ENCODE data around the gene BCL2A1. TPM values are rescaled to one million over a fixed set of nuclear protein-coding genes. Genes with fewer than 3 reads are reported as not detected.
"Not testable (repeated sequence)": the region's sequence is repeated elsewhere in the genome, so short reads cannot be mapped to it uniquely, and the experiment has no call there.

BCL2A1 gene
- 91.1 TPM for total RNA-seq
- long read RNA-seq, transcript BCL2A1-201 (2 exons, 1,033 nt): major isoform, 19 of 21 reads
- long read RNA-seq, partial matches to known transcripts: 0 of 21 reads
- long read RNA-seq, other reads (novel, unspliced or antisense): 1 of 21 reads

DNA sequence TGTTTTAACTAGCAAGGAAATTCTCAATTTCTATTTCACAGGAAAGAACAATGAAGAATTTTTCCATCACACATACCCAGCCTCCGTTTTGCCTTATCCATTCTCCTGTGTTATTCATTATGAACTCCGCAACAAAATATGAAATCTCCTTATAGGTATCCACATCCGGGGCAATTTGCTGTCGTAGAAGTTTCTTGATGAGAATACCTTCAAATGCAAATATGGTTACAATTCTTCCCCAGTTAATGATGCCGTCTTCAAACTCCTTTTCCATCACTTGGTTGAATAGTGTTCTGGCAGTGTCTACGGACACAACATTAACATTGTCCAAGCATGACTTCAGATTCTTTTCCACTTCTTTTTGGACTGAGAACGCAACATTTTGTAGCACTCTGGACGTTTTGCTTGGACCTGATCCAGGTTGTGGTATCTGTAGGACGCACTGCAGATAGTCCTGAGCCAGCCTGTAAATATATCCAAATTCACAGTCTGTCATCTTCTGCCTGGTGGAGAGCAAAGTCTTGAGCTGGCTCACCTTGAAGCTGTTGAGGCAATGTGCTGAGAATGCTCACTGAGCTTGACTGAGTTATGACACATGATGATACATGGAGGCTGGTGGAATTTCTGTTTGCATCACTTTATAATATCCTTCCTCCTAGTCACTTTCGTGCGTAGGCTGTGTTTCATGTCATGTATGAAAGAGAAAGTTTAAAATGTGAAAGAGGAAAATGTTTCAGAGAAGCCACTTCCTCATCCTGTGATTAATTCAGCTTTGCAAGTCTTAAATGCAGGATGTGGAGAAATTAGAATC lies at the start of gene BCL2A1:
Gene BCL2A1, minus strand, starts transcription at position 573 of the 811 bp plus-strand sequence. Its CDS starts 77 bp downstream, at position 496.
- peak within 1 kb of the TSS; percentile 41 for H3K4me3 ChIP-seq
- H3K36me3 ChIP-seq: no peaks in the 10 kb centered on the region
- H3K4me1 ChIP-seq: no peaks in the 10 kb centered on the region
- intact Hi-C loops (cut with DNase I): no loop called here
- H3K27me3 ChIP-seq: no peaks in the 10 kb centered on the region
- ATAC-seq: peak; percentile 82
- TF ChIP-seq, protein P1, sequence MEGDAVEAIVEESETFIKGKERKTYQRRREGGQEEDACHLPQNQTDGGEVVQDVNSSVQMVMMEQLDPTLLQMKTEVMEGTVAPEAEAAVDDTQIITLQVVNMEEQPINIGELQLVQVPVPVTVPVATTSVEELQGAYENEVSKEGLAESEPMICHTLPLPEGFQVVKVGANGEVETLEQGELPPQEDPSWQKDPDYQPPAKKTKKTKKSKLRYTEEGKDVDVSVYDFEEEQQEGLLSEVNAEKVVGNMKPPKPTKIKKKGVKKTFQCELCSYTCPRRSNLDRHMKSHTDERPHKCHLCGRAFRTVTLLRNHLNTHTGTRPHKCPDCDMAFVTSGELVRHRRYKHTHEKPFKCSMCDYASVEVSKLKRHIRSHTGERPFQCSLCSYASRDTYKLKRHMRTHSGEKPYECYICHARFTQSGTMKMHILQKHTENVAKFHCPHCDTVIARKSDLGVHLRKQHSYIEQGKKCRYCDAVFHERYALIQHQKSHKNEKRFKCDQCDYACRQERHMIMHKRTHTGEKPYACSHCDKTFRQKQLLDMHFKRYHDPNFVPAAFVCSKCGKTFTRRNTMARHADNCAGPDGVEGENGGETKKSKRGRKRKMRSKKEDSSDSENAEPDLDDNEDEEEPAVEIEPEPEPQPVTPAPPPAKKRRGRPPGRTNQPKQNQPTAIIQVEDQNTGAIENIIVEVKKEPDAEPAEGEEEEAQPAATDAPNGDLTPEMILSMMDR (IDR thresholded peaks at IDR 0.05): no peak
- DNase-seq: no peak
- H3K27ac ChIP-seq: peak within 1 kb of the TSS; percentile 71
- no peaks in the 10 kb centered on the region for H3K9me3 ChIP-seq

DNA sequence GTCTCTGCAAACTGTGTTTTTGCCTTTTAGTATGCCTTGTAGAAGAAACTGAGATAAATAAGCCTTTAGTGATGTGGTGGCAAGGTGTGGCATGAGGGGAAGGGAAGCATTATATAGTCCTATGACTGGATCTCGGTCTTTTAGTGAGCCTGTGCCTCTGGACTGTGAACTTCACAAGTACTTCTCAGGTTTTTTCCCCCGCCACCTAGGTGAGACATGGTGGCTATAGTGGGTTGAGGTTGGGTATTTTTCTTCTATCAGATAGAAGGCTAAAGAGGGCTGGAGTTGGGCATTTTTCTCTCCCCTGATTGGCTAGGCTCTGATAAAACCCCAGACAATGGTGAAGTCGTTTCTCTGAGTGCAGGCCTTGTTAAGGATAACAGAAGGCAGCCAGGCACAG lies 49.7 kb upstream of the BCL2A1 start:
- no peak overlapping the region for H3K4me3 ChIP-seq
- intact Hi-C loops (cut with DNase I): no loop called here
- no peaks in the 10 kb centered on the region for H3K4me1 ChIP-seq
- H3K27me3 ChIP-seq: no peaks in the 10 kb centered on the region
- H3K27ac ChIP-seq: no peak overlapping the region
- no peaks in the 10 kb centered on the region for H3K36me3 ChIP-seq
- ATAC-seq (no peak), DNase-seq (no peak)
- TF ChIP-seq, protein P1 (IDR thresholded peaks at IDR 0.05): no peak
- H3K9me3 ChIP-seq: no peaks in the 10 kb centered on the region

DNA sequence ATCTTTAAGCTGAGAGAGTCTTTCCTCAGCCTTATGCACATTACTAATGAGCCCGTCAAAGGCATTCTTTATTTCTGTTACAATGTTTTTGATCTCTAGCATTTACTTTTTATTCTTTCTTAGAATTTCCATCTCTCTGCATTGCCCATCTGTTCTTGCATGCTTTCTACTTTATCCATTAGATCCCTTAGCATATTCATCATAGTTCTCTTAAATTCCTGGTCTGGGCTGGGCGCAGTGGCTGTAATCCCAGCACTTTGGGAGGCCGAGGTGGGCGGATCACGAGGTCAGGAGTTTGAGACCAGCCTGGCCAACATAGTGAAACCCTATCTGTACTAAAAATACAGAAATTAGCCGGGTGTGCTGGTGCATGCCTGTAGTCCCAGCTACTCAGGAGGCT lies 49.2 kb upstream of the BCL2A1 start:
- not testable (repeated sequence) for ATAC-seq, H3K9me3 ChIP-seq

DNA sequence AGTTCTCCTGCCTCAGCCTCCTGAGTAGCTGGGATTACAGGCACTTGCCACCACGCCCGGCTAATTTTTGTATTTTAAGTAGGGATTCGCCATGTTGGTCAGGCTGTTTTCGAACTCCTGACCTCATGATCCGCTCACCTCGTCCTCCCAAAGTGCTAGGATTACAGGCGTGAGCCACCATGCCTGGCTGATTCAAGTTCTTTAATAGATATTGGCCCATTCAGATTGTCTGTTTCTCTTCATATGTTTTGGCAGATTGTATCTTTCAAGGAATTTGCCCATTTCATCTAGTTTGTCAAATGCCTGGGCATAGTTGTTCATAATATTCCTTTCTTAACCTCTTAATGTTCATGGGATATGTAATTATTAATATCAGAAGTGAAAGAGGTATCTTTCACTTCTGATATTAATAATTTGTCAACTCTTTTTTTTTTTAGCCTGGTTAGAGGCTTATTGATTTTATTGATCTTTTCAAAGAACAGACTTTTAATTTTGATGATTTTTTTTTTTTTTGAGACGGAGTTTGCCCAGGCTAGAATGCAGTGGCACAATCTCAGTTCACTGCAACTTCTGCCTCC lies 48.3 kb upstream of the BCL2A1 start:
- no peak overlapping the region for H3K4me3 ChIP-seq
- H3K27me3 ChIP-seq: no peaks in the 10 kb centered on the region
- no peaks in the 10 kb centered on the region for H3K36me3 ChIP-seq
- TF ChIP-seq, protein P1 (IDR thresholded peaks at IDR 0.05): no peak
- H3K9me3 ChIP-seq: no peaks in the 10 kb centered on the region
- DNase-seq (no peak), ATAC-seq (no peak)
- no peak overlapping the region for H3K27ac ChIP-seq
- intact Hi-C loops (cut with DNase I): no loop called here
- H3K4me1 ChIP-seq: no peaks in the 10 kb centered on the region

More for the DNA sequence above, 49.2 kb upstream of the BCL2A1 start:
- DNase-seq; H3K27ac ChIP-seq; H3K4me3 ChIP-seq; H3K36me3 ChIP-seq; H3K27me3 ChIP-seq; H3K4me1 ChIP-seq; intact Hi-C loops (cut with DNase I): not testable (repeated sequence)

DNA sequence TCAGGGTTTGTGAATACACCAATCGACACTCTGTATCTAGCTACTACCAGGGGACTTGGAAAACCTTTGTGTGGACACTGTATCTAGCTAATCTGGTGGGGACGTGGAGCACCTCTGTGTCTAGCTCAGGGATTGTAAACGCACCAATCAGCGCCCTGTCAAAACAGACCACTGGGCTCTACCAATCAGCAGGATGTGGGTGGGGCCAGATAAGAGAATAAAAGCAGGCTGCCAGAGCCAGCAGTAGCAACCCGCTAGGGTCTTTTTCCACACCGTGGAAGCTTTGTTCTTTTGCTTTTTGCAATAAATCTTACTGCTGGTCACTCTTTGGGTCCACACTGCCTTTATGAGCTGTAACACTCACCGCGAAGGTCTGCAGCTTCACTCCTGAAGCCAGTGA lies 46.1 kb upstream of the BCL2A1 start:
- H3K4me1 ChIP-seq; H3K27me3 ChIP-seq; H3K9me3 ChIP-seq; H3K4me3 ChIP-seq; DNase-seq; intact Hi-C loops (cut with DNase I); ATAC-seq; H3K36me3 ChIP-seq; H3K27ac ChIP-seq: not testable (repeated sequence)

DNA sequence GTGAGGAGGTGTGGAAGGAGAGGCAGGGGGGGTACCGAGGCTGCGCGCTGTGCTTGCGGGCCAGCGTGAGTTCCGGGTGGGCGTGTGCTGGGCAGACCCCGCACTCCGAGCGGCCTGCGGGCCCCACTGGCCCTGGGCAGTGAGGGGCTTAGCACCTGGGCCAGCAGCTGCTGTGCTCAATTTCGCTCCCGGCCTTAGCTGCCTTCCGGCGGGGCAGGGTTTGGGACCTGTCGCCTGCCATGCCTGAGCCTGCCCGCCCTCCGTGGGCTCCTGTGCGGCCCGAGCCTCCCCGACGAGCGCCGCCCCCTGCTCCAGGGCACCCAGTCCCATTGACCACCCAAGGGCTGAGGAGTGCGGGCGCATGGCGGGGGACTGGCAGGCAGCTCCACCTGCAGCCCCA lies 45.5 kb upstream of the BCL2A1 start:
- H3K9me3 ChIP-seq; H3K27ac ChIP-seq; intact Hi-C loops (cut with DNase I); DNase-seq; H3K4me1 ChIP-seq; H3K27me3 ChIP-seq; H3K4me3 ChIP-seq; ATAC-seq; H3K36me3 ChIP-seq: not testable (repeated sequence)

DNA sequence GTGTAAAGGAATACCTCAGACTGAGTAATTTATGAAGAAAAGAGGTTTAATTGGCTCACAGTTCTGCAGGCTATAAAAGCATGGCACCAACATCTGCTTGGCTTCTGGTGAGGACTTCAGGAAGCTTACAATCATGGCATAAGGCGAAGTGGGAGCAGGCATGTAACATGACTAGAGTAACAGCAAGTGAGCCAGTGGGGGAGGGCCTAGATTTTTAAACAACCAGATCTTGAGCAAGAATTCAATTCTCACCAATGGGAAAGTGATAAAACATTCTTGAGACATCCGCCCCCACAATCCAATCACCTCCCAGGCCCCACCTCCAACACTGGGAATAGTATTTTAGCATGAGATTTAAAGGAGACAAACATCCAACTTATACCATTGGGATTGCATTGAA lies 44.2 kb upstream of the BCL2A1 start:
- Histone ChIP-seq H3K9me3 (no peaks in the 10 kb centered on the region), H3K36me3 (no peaks in the 10 kb centered on the region), H3K4me3 (no peak overlapping the region), H3K27ac (no peak overlapping the region), H3K4me1 (no peaks in the 10 kb centered on the region), H3K27me3 (no peaks in the 10 kb centered on the region)
- ATAC-seq (no peak), DNase-seq (no peak)
- intact Hi-C loops (cut with DNase I): no loop called here
- TF ChIP-seq, protein P1 (IDR thresholded peaks at IDR 0.05): no peak

DNA sequence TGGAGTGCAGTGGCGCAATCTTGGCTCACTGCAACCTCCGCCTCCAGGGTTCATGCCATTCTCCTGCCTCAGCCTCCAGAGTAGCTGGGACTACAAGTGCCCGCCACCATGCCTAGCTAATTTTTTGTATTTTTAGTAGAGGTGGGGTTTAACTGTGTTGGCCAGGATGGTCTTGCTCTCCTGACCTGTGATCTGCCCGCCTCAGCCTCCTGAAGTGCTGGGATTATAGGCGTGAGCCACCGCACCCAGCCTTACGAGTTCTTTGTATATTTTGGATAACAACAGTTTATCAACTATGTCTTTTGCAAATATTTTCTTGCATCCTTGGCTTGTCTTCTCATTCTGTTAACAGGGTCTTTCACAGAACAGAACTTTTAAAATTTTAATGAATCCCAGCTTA lies 43.2 kb upstream of the BCL2A1 start:
- H3K4me1 ChIP-seq; H3K9me3 ChIP-seq; ATAC-seq; intact Hi-C loops (cut with DNase I); DNase-seq; H3K27ac ChIP-seq; H3K36me3 ChIP-seq; H3K4me3 ChIP-seq; H3K27me3 ChIP-seq: not testable (repeated sequence)
